Measurements from ENCODE around the gene SLC13A1. TPM values are rescaled to one million over a fixed set of nuclear protein-coding genes. Genes with fewer than 3 reads are reported as not detected.

The SLC13A1 gene
- total and polyA plus RNA-seq, 10 of the 15 experiments (the other 5 are each of a cell fraction or from before 2014, with no cell fraction given) = 0.10 TPM; not detected in 9

- Histone ChIP-seq H3K27me3 (replicated peaks in 1 of 2; ENCODE audit: control insufficient read depth in 2 of 2, insufficient read depth in 2 of 2, low read length in 1 of 2) (no peaks in the 10 kb centered on the region), H3K4me3 (no peak overlapping the region), H3K9ac (ENCODE audit: control insufficient read depth, insufficient read depth, low read length) (no peak overlapping the region), H3K27ac (ENCODE audit: control insufficient read depth, insufficient read depth) (no peak overlapping the region), H4K20me1 (ENCODE audit: control insufficient read depth, insufficient read depth) (no peaks in the 10 kb centered on the region), H3K79me2 (ENCODE audit: control insufficient read depth, insufficient read depth, low read length) (no peaks in the 10 kb centered on the region), H3K4me1 (ENCODE audit: control insufficient read depth, insufficient read depth, low read length) (no peaks in the 10 kb centered on the region), H3K4me2 (ENCODE audit: control insufficient read depth, insufficient read depth) (no peak overlapping the region), H3K36me3 (ENCODE audit: control insufficient read depth in 2 of 2, insufficient read depth in 2 of 2, low read length in 1 of 2) (no peaks in the 10 kb centered on the region), H3K9me3 (replicated peaks; ENCODE audit: control insufficient read depth, insufficient read depth, low read length) (no peaks in the 10 kb centered on the region), H2AFZ (ENCODE audit: control insufficient read depth, low read depth, low read length) (no peak overlapping the region)
- ChIA-PET POLR2A (no interaction called here), RAD21 (ENCODE audit: unreplicated experiment) (no interaction called here), CTCF (no interaction called here), SMC1A (ENCODE audit: uncharacterized antibody, unreplicated experiment) (no interaction called here)
- DNase-seq (ENCODE audit: low read depth, low spot score) (no peak), ATAC-seq (no peak), FAIRE-seq (no peak)
- TF ChIP-seq IKZF1 (conservative IDR thresholded peaks at IDR 0.05) (no peak), ZBTB4 (CRISPR knock-in tag; IDR thresholded peaks at IDR 0.05) (no peak), STAT3 (IDR thresholded peaks at IDR 0.05; ENCODE audit: low read depth, low read length) (no peak), NRF1 (conservative IDR thresholded peaks at IDR 0.05; ENCODE audit: low read depth, low read length) (no peak)
- intact Hi-C loops (cut with micrococcal nuclease; ENCODE audit: unreplicated experiment) = no loop called here
- WGBS (ENCODE audit: insufficient coverage, insufficient replicate concordance, low lambda C conversion rate, missing lambda C conversion rate) = 23% methylated on average over 2 of the region's 2 CpGs
- no TSS peak for BruUV-seq (replicated peaks)
- in situ Hi-C loops (cut with MboI) = no loop called here
Measured at GRCh38 chr7:123114288-123114687, 85.5 kb downstream of the SLC13A1 start.

- POLR2A ChIA-PET = no interaction called here
- no peak overlapping the region for H3K4me2 ChIP-seq (ENCODE audit: control insufficient read depth, insufficient read depth)
- H3K9ac ChIP-seq (ENCODE audit: control insufficient read depth, insufficient read depth, low read length) = no peak overlapping the region
- WGBS (ENCODE audit: insufficient coverage, insufficient replicate concordance, low lambda C conversion rate, missing lambda C conversion rate) = 0% methylated on average over 1 of the region's 1 CpG
- DNase-seq (ENCODE audit: low read depth, low spot score) = no peak
- no peak for ATAC-seq
- SMC1A ChIA-PET (ENCODE audit: uncharacterized antibody, unreplicated experiment) = no interaction called here
- H3K27me3 ChIP-seq (replicated peaks in 1 of 2; ENCODE audit: control insufficient read depth in 2 of 2, insufficient read depth in 2 of 2, low read length in 1 of 2) = no peaks in the 10 kb centered on the region
- no peak overlapping the region for H3K4me3 ChIP-seq
- no peaks in the 10 kb centered on the region for H3K4me1 ChIP-seq (ENCODE audit: control insufficient read depth, insufficient read depth, low read length)
- FAIRE-seq = no peak
- CTCF ChIA-PET = no interaction called here
- no TSS peak for BruUV-seq (replicated peaks)
- no peaks in the 10 kb centered on the region for H3K36me3 ChIP-seq (ENCODE audit: control insufficient read depth in 2 of 2, insufficient read depth in 2 of 2, low read length in 1 of 2)
- in situ Hi-C loops (cut with MboI) = no loop called here
- RAD21 ChIA-PET (ENCODE audit: unreplicated experiment) = no interaction called here
- no peaks in the 10 kb centered on the region for H3K79me2 ChIP-seq (ENCODE audit: control insufficient read depth, insufficient read depth, low read length)
- intact Hi-C loops (cut with micrococcal nuclease; ENCODE audit: unreplicated experiment) = no loop called here
- no peak overlapping the region for H3K27ac ChIP-seq (ENCODE audit: control insufficient read depth, insufficient read depth)
- TF ChIP-seq RB1 (IDR thresholded peaks at IDR 0.05; ENCODE audit: borderline replicate concordance) (no peak), RAD21 (IDR thresholded peaks at IDR 0.05; ENCODE audit: insufficient read depth, low read depth, low read length) (no peak), ATF3 (IDR thresholded peaks at IDR 0.05; ENCODE audit: borderline replicate concordance, extremely low read depth, low read depth, low read length) (no peak), SMARCA5 (IDR thresholded peaks at IDR 0.05) (no peak), ZBED1 (IDR thresholded peaks at IDR 0.05; ENCODE audit: borderline replicate concordance) (no peak), SMAD1 (IDR thresholded peaks at IDR 0.05; ENCODE audit: low read depth, partially characterized antibody) (no peak), MXI1 (IDR thresholded peaks at IDR 0.05; ENCODE audit: low read depth, low read length) (no peak)
- no peaks in the 10 kb centered on the region for H4K20me1 ChIP-seq (ENCODE audit: control insufficient read depth, insufficient read depth)
- no peak overlapping the region for H2AFZ ChIP-seq (ENCODE audit: control insufficient read depth, low read depth, low read length)
- H3K9me3 ChIP-seq (replicated peaks; ENCODE audit: control insufficient read depth, insufficient read depth, low read length) = no peaks in the 10 kb centered on the region
Measured at GRCh38 chr7:123112833-123113232, 86.9 kb downstream of the SLC13A1 start.

Measured in GM12878 (cell line).